DMS153 treated with DMSO at 0.1 percent for 48 hours (cell line): Measurements from ENCODE around the gene ESX1.
"Not testable (repeated sequence)": the region's sequence is repeated elsewhere in the genome, so short reads cannot be mapped to it uniquely, and the experiment has no call there.

Source experiments
- DNase-seq: peaks from one replicate; lab custom pipeline; 2025; ENCODE audit not compliant: unreplicated experiment; lab: John Stamatoyannopoulos, UW

Gene ESX1

DNA sequence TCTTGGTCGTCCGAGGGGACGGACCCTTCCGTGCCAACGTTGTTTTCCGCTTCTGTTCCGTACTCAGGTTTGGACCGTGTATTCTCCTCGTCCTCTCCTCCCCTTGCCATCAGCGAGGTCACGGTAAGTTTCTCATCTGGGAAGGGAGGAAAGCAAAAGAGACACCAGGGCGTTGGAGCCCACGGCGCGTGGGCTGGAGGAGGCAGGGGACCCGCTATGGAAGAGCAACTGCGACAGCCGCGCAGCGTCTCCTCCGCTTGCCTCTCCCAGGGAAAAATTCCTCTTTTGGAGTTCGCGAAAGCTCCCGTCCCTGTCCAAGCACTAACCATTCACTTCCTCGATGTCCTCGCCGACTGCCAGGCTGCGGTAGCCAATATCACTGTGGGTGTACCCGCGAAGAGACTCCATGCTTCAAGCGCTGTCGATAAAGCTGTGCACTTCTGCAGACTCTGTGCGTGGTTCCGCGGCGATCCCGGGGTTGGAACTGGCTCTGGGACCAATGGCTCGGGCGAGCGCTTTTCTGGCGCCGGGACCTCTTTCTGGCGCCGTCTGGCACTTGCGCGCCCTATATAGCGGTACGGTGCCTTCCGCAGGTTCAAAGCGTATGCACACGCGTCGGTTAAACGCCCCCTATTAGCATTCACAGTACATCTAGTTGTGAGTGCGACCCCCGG is at the start of gene ESX1:
Gene ESX1 (minus strand): TSS at position 492 of the 674 bp plus-strand sequence. CDS start 84 bp downstream, at position 408.
- no peak for DNase-seq

GRCh38 chrX:104295636-104296035 is 40.9 kb upstream of the ESX1 start:
- DNase-seq, result no peak

DNA sequence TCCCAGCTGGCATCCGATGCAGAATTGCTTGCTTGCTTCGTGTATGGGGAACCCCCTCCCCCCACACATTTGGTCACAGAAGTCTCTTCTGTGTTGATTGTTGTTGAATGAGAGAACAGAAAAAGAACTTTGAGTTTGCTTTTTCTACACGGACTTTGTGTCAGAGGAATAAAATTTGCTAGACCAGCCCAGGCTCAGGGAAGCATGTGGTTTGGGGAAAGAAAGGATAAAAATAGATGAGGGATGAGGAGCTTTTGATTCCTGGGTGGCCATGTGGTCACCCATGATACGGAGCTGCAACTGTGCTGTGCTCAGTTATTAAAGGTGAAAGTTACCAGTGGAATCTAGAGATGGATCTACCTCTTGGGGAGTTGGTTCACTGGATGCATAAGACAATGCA is 34.2 kb upstream of the ESX1 start:
- DNase-seq, result no peak

DNA sequence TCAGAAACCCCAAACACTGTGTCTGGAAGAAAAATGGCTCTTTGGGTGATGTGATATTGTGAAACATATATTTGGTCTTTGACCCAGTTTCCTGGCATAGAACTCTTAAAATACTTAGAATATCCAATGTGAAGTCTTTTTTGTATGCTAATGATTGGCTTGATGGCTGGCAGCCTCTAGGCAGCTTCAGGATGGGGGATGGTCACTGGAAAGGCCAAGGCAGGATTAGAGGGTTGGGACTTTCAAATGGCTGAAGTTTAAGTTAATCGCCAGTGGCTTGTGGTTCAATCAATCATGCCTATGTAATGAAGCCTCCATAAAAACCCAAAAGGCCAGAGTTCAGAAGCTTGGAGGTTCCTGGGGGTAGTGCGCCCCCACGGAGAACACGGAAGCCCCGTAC is 33.5 kb upstream of the ESX1 start:
- no peak for DNase-seq

DNA sequence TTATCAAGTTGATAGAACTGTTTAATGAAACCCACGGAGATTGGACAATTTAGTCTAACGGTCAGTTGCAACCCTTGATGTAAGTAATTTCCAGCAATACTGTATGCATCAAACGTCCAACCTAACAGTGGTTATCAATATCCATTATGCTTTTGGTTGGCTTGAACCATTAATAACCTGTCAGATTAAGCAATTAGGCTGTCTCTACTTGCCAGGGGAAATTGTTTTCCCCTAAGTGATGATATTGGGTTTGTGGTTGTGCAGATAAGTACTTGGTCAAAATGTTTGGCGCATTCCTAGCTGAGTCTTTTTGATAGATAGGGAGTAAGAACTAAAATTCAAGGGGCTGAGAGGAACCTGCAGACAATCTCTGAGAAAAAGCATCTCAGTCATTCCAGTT is 30.5 kb upstream of the ESX1 start:
- DNase-seq, result no peak

GRCh38 chrX:104284507-104284906 is 29.8 kb upstream of the ESX1 start:
- DNase-seq, result no peak

- no peak for DNase-seq
Observed at GRCh38 chrX:104282166-104282725, 27.5 kb upstream of the ESX1 start.

GRCh38 chrX:104281564-104281963 is 26.8 kb upstream of the ESX1 start:
- no peak for DNase-seq

DNA sequence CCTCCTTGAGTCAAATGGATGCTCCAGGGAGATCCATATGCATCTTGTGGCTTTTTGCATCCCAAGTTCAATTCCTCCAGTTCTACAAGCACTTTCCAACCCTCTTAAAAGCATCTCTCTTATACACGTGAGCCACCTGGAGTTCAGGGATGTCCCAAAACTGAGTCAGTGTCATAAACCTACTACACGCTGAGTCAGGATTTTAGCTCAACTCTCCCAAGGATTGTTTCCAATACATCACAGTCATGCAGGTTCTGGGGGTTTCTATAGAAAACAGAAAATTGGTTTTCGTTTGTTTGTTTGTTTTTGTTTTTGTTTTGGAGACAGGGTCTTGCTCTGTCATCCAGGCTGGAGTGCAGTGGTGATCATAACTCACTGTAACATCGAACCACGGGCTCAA is 25.9 kb upstream of the ESX1 start:
- DNase-seq, result no peak

DNA sequence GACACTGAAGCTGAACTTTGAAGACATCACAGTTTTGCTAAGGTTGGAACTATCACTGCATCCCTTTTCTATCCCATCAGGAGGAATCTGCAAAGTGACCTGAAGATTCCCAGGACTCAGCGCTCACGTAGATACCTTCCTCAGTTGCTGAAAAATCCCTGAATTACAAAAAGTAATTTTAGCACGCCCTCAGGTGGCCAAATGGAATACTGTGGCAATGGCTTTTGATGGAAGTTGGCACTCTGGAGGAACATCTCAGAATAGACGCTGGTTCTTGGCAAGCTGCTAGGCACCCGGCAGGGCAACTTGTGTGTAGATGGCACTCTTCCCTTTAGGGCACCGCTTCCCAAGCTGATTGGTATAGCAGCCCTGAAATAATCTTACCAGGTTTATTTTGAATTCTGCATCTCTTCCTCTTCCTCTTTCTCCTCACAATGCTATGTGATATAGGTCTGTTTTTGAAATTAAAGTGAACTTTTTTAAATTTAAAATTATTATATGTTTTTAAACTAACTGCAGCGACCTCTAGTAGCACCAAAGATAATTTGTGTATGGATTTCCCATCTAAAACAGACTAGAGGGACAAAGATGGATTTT is 16.3 kb upstream of the ESX1 start:
- peak; percentile 11 for DNase-seq

- DNase-seq, result no peak
Observed at GRCh38 chrX:104270212-104270611, 15.5 kb upstream of the ESX1 start.

DNA sequence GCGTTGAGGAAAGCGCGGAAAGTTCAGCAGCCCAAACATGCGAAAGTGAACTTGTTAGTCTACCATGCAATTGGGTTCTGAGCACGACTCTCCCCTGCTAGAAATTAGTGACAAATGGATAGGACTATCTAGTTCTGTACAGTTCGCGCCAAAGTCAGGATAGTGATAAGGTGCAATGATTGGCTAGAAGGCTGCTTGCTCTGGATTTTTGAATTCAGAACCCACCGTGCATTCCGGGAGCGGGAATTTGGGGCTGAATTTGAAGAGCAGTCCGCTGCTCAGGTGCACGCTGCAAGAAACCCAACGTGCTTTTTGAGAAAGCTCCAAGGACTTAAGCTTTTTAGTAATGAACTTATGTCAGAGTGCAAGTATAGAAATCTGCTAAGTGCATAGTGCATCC is 732 bp upstream of the ESX1 start:
- no peak for DNase-seq

DNA sequence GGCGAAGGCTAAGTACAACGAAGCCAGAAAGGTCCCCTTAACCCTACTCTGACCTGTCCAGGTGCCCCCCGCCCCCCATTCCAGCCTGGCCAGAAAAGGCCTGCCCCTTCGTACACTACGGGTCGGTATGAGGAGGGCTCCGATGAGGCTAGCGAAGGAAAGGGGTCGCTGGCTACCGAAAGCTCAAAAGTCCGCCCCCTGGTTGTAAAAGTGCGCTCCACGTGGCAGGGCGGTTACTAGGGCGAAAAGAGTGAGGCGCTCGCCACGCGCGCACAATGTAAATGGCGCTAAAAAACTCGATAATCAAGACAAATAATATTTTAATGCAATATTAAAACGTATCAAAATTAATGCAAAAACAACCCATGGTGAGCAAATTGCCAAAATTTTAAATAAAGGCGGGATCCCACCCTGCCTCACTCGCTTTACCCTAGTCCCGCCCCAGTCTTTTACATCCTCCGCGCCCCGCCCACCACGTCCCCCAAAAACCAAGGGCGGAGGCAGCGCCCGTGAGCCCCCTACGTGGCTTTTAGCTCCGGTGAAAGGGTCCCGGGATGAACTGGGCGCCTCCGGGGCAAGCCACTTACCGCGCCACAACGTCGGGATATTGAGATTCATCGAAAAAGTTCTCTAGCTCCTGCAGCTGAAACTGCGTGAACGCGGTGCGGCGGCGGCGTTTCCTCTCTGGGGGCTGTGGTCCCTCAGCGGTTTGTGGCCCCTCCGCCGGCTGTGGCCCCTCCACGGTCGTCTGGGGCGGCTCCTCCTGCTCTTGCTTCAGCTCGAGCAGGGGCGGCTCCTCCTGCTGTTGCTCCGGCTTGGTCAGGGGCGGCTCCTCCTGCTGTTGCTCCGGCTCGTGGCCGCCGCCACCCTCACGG is 929 bp downstream of the ESX1 start:
- no peak for DNase-seq

- no peak for DNase-seq
Observed at GRCh38 chrX:104250470-104250869, 4.3 kb downstream of the ESX1 start.

DNA sequence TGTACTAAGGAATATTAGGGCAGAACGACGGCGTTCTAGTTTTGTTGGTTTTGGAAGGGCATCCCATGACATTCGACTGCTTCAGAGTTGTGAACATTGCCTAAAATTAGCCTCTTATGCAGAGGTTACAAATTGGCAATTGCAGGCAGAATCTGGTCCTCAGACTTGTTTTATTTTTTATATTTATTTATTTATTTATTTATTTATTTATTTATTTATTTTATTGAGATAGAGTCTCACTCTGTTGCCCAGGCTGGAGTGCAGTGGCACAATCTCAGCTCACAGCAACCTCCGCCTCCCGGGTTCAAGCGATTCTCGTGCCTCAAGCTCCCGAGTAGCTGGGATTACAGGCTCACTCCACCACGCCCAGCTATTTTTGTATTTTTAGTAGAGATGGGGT is 24.7 kb downstream of the ESX1 start:
- not testable (repeated sequence) for DNase-seq

DNA sequence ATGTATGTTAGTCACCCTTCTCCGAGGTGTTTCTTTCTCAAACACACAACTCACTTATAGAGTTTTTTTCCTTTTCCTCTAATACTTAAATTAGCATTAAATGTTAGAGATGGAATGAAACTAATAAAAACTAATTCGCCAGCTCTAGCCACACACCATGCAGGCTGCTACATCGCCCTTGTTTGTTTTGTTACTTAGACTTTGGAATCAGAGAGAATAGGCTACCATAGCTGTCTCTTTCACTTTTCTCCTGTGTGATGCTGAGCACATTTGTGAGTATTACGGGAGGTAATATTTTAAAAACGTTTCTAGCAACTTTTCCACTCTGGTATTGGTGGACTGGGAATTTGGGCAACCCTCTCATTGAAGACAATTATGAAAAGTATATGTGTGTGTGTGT is 43.5 kb downstream of the ESX1 start:
- DNase-seq, result no peak

GRCh38 chrX:104205548-104205947 is 49.2 kb downstream of the ESX1 start:
- no peak for DNase-seq
